Measurements from ENCODE around the gene SEC16A.
"Not testable (repeated sequence)": the region's sequence is repeated elsewhere in the genome, so short reads cannot be mapped to it uniquely, and the experiment has no call there.

Gene SEC16A

DNA sequence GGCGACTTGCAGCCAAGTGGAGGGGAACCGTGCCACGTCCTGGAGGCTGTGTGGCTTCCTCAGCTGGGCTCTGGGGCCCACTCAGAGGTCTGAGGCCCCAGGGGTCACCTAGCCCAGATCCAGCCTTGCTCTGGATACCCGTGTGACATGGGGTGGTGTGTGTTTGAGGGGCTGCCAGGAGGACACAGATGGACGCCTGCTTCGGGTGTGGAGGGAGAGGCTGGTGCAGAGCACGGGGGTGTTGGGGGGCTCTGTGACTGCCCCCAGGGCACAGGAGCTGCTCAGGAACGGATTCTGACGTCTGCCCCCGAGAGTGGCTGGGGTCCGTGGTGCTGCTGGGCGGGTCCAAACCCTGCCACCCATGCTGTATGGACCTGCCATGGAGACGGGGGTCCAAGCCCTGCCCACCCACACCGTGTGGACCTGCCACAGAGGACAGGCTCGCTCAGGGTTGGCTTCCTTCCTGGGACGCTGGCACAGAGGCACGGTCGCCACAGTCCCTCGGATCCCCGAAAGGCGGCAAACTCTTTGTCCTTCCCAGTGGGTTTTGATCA lies 53.7 kb downstream of the SEC16A start:
- Histone ChIP-seq H3K27ac (ENCODE audit: insufficient read depth, low read depth, low read length, poor library complexity, severe bottlenecking) (no peak overlapping the region), H3K9me3 (ENCODE audit: control insufficient read depth, low read length) (no peaks in the 10 kb centered on the region), H3K4me3 (ENCODE audit: insufficient read depth, low read depth, low read length) (no peak overlapping the region), H3K4me1 (ENCODE audit: control insufficient read depth, insufficient read depth, low read length) (no peaks in the 10 kb centered on the region), H3K27me3 (ENCODE audit: control insufficient read depth, insufficient read depth, low read length, poor library complexity, severe bottlenecking) (no peaks in the 10 kb centered on the region), H3K36me3 (ENCODE audit: control insufficient read depth, insufficient read depth, low read length) (peaks cover 17% of the 10 kb centered on the region)
- 89 to 90% methylated on average over 21 of the region's 21 CpGs for WGBS, 2 experiments

DNA sequence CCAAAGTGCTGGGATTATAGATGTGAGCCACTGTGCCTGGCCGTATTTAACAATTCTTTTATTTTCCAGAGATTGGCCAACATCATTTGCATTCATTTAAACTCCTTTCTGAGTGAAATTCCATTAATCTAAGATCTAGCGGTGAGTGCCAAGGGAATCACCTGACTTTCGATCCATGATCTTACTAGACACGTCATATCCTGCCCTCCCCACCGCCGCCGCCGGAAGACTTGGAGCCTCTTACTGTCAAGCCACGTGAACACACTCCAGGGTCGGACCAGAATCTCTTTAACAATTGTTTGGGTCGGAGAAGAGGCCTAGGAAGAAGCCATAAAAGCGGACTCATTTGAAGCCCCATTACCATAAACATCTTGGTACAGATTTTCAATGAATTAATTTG lies 56.1 kb downstream of the SEC16A start:
- no peak overlapping the region for H3K27ac ChIP-seq (ENCODE audit: insufficient read depth, low read depth, low read length, poor library complexity, severe bottlenecking)
- H3K4me3 ChIP-seq (ENCODE audit: insufficient read depth, low read depth, low read length), result no peak overlapping the region
- no peaks in the 10 kb centered on the region for H3K27me3 ChIP-seq (ENCODE audit: control insufficient read depth, insufficient read depth, low read length, poor library complexity, severe bottlenecking)
- no peaks in the 10 kb centered on the region for H3K9me3 ChIP-seq (ENCODE audit: control insufficient read depth, low read length)
- peaks cover 27% of the 10 kb centered on the region for H3K36me3 ChIP-seq (ENCODE audit: control insufficient read depth, insufficient read depth, low read length)
- 96% methylated on average over 12 of the region's 12 CpGs for WGBS, 2 experiments
- no peaks in the 10 kb centered on the region for H3K4me1 ChIP-seq (ENCODE audit: control insufficient read depth, insufficient read depth, low read length)

DNA sequence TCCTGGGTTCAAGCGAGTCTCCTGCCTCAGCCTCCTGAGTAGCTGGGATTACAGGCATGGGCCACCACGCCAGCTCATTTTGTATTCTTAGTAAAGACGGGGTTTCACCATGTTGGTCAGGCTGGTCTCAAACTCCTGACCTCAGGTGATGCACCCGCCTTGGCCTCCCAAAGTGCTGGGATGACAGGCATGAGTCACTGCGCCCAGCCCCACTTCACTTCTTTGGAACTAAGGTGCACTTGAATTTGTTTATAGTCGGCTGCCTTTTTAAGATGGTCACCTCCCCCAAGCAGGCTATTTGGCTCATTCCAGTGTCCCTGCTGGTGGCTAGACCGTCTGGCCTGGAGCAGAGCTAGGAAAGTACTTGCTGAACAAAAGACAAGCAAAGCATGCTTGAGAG lies 57.5 kb downstream of the SEC16A start:
- WGBS, 2 experiments, result 91 to 94% methylated on average over 7 of the region's 7 CpGs
- peaks cover 32% of the 10 kb centered on the region for H3K36me3 ChIP-seq (ENCODE audit: control insufficient read depth, insufficient read depth, low read length)
- H3K27ac ChIP-seq (ENCODE audit: insufficient read depth, low read depth, low read length, poor library complexity, severe bottlenecking); H3K4me3 ChIP-seq (ENCODE audit: insufficient read depth, low read depth, low read length); H3K9me3 ChIP-seq (ENCODE audit: control insufficient read depth, low read length); H3K27me3 ChIP-seq (ENCODE audit: control insufficient read depth, insufficient read depth, low read length, poor library complexity, severe bottlenecking); H3K4me1 ChIP-seq (ENCODE audit: control insufficient read depth, insufficient read depth, low read length): not testable (repeated sequence)

DNA sequence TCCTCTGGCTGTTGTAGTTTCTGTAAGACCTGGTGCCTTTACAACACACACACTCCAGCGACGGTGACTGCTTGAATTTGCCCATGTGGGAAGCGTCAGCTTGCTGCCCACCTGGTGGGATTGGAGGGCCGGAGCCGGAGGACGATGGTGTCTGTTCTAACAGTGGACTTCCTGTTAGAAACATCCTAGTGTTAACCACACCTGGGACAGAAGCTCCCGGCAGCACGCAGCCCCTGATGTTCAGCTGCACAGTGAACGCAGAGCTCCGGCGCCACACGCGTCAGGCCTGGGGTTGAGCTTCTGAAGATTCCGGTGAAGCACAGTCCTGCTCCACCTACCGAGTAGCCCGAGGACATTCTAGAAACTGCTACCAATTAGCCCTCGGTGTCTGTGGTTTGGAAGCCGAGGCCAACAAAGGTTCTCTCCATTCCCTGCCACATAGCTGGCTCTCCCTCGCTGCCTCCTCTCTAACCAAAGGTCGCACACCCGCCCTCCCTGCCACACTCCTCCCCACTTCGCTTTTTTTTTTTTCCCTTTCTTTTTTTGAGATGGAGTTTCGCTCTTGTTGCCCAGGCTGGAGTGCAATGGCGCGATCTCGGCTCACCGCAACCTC lies 58.0 kb downstream of the SEC16A start:
- H3K27me3 ChIP-seq (ENCODE audit: control insufficient read depth, insufficient read depth, low read length, poor library complexity, severe bottlenecking), result no peaks in the 10 kb centered on the region
- H3K4me3 ChIP-seq (ENCODE audit: insufficient read depth, low read depth, low read length), result no peak overlapping the region
- no peaks in the 10 kb centered on the region for H3K9me3 ChIP-seq (ENCODE audit: control insufficient read depth, low read length)
- WGBS, 2 experiments, result 90 to 91% methylated on average over 27 of the region's 27 CpGs
- no peak overlapping the region for H3K27ac ChIP-seq (ENCODE audit: insufficient read depth, low read depth, low read length, poor library complexity, severe bottlenecking)
- H3K4me1 ChIP-seq (ENCODE audit: control insufficient read depth, insufficient read depth, low read length), result no peaks in the 10 kb centered on the region
- peaks cover 28% of the 10 kb centered on the region for H3K36me3 ChIP-seq (ENCODE audit: control insufficient read depth, insufficient read depth, low read length)

DNA sequence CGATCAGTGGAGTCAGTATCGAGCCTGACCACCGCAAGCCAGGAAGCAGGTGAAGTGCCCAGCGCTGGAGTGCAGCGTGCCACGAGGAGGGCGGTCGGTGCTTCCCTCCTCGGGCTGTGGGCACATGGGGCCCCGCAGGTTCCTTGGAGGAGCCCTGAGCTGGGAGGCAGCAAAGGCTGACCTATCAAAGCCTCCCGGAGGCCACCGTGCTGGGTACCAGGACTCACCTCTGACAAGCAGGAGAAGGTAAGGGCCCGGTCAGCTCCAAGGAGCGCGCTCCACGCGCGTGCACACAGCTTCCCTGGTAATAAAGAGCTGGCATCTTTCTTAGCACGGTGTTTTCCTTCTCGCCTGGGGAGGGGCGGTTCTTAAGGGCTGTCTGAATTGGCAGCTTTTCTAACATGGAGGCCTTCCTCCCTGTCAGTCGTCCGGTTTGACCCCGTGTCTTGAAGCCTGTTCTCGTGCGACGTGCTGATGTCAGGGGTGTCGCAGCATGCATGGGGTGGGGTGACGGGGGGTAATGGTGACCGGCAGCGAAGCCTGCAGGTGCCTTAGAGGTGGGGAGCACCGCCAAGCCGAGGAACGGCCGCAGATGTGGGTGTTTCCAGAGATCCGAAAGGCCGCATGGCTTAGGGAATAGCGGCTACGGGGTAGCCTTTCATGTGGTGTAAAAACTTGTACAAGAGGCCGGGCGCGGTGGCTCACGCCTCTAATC lies 59.3 kb downstream of the SEC16A start:
- Histone ChIP-seq H3K4me1 (ENCODE audit: control insufficient read depth, insufficient read depth, low read length) (no peaks in the 10 kb centered on the region), H3K27me3 (ENCODE audit: control insufficient read depth, insufficient read depth, low read length, poor library complexity, severe bottlenecking) (no peaks in the 10 kb centered on the region), H3K27ac (ENCODE audit: insufficient read depth, low read depth, low read length, poor library complexity, severe bottlenecking) (no peak overlapping the region), H3K9me3 (ENCODE audit: control insufficient read depth, low read length) (no peaks in the 10 kb centered on the region), H3K4me3 (ENCODE audit: insufficient read depth, low read depth, low read length) (no peak overlapping the region), H3K36me3 (ENCODE audit: control insufficient read depth, insufficient read depth, low read length) (peaks cover 29% of the 10 kb centered on the region)
- WGBS, 2 experiments, result 89% methylated on average over 43 of the region's 43 CpGs

DNA sequence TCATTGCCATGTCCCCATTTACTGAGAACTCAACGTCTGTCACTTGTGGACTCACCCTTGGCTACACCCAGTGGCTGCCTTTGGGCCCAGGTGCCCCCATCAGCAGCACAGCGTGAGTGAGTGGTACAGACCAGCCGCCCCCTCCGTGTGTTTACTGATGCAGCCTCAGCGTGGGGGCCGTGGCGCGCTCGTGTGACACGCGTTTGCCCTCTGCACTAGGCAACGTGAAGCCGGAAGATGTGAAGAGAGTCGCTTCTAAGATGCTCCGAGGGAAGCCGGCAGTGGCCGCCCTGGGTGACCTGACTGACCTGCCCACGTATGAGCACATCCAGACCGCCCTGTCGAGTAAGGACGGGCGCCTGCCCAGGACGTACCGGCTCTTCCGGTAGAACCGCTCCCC lies 60.0 kb downstream of the SEC16A start:
- no peak overlapping the region for H3K27ac ChIP-seq (ENCODE audit: insufficient read depth, low read depth, low read length, poor library complexity, severe bottlenecking)
- no peaks in the 10 kb centered on the region for H3K9me3 ChIP-seq (ENCODE audit: control insufficient read depth, low read length)
- peaks cover 37% of the 10 kb centered on the region for H3K36me3 ChIP-seq (ENCODE audit: control insufficient read depth, insufficient read depth, low read length)

DNA sequence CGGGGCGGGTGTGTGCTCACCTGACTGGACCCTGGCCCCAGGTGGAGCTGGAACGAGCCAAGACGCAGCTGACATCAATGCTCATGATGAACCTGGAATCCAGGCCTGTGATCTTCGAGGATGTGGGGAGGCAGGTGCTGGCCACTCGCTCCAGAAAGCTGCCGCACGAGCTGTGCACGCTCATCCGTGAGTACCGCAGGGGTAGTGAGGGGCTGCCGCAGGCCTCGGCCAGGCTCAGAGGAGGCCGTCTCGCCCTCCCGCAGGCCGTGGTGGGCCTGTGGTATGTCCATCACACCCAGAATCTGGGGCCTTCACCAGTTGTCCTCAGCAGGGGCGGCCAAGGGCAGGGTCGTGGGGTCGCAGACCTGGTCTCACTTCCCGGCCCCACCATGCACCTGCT lies 61.0 kb downstream of the SEC16A start:
- WGBS, 2 experiments, result 92% methylated on average over 21 of the region's 21 CpGs
- Histone ChIP-seq H3K9me3 (ENCODE audit: control insufficient read depth, low read length) (no peaks in the 10 kb centered on the region), H3K4me1 (ENCODE audit: control insufficient read depth, insufficient read depth, low read length) (no peaks in the 10 kb centered on the region), H3K36me3 (ENCODE audit: control insufficient read depth, insufficient read depth, low read length) (peaks cover 43% of the 10 kb centered on the region), H3K27ac (ENCODE audit: insufficient read depth, low read depth, low read length, poor library complexity, severe bottlenecking) (no peak overlapping the region), H3K4me3 (ENCODE audit: insufficient read depth, low read depth, low read length) (no peak overlapping the region), H3K27me3 (ENCODE audit: control insufficient read depth, insufficient read depth, low read length, poor library complexity, severe bottlenecking) (no peaks in the 10 kb centered on the region)

More for the DNA sequence above, 60.0 kb downstream of the SEC16A start:
- Histone ChIP-seq H3K27me3 (ENCODE audit: control insufficient read depth, insufficient read depth, low read length, poor library complexity, severe bottlenecking) (no peaks in the 10 kb centered on the region), H3K4me3 (ENCODE audit: insufficient read depth, low read depth, low read length) (no peak overlapping the region), H3K4me1 (ENCODE audit: control insufficient read depth, insufficient read depth, low read length) (no peaks in the 10 kb centered on the region)
- WGBS, 2 experiments, result 97% methylated on average over 26 of the region's 26 CpGs

DNA sequence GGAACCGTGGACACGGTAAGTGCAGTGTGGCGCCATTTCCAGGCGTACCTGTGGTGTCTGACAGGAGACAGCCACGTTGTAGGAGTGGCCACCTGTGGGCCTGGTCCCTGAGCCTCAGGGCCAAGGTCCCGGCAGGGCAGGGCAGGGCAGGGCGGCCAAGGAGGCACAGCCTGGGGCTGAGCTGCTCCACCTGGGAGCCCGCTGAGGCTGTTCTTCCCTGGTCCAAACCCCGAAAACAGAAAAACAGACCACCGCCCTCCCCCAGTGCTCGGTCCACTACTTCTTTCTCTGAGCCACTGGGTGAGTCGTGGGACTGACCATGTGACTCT lies 63.8 kb downstream of the SEC16A start:
- H3K4me3 ChIP-seq (ENCODE audit: insufficient read depth, low read depth, low read length), result no peak overlapping the region
- H3K4me1 ChIP-seq (ENCODE audit: control insufficient read depth, insufficient read depth, low read length), result no peaks in the 10 kb centered on the region
- 95 to 97% methylated on average over 12 of the region's 12 CpGs for WGBS, 2 experiments
- no peak overlapping the region for H3K27ac ChIP-seq (ENCODE audit: insufficient read depth, low read depth, low read length, poor library complexity, severe bottlenecking)
- H3K36me3 ChIP-seq (ENCODE audit: control insufficient read depth, insufficient read depth, low read length), result peaks cover 59% of the 10 kb centered on the region
- H3K27me3 ChIP-seq (ENCODE audit: control insufficient read depth, insufficient read depth, low read length, poor library complexity, severe bottlenecking), result no peaks in the 10 kb centered on the region
- no peaks in the 10 kb centered on the region for H3K9me3 ChIP-seq (ENCODE audit: control insufficient read depth, low read length)

DNA sequence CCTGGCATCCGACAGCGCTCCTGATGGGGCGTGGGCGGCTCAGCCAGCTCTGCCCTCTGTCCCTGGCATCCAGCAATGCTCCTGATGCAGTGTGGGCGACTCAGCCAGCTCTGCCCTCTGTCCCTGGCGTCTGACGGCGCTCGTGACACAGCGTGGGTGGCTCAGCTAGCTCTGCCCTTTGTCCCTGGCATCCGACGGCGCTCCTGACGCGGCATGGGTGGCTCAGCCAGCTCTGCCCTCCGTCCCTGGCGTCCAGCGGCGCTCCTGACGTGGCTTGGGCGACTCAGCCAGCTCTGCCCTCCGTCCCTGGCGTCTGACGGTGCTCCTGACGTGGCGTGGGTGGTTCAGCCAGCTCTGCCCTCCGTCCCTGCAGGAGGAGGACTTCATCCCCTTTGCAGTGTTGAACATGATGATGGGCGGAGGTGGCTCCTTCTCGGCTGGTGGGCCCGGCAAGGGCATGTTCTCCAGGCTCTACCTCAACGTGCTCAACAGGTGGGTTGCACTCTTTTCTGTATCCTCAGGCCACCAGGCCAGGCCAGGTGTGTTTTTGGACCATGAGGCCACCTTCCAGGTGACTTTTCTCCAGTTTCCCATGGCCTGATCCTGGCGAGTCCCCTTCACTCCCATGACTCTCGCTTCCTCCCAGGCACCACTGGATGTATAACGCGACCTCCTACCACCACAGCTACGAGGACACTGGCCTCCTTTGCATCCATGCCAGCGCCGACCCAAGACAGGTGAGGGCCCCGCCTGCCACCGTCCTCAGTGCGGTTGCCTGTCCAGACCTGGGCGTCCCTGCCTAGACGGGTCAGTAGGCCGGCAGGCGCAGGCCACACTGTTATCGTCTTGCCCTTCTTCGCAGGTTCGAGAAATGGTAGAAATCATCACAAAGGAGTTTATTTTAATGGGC lies 64.4 kb downstream of the SEC16A start:
- H3K27me3 ChIP-seq (ENCODE audit: control insufficient read depth, insufficient read depth, low read length, poor library complexity, severe bottlenecking), result no peaks in the 10 kb centered on the region
- H3K4me1 ChIP-seq (ENCODE audit: control insufficient read depth, insufficient read depth, low read length), result no peaks in the 10 kb centered on the region
- WGBS, 2 experiments, result 94% methylated on average over 48 of the region's 48 CpGs
- H3K4me3 ChIP-seq (ENCODE audit: insufficient read depth, low read depth, low read length), result no peak overlapping the region
- H3K27ac ChIP-seq (ENCODE audit: insufficient read depth, low read depth, low read length, poor library complexity, severe bottlenecking), result no peak overlapping the region
- H3K9me3 ChIP-seq (ENCODE audit: control insufficient read depth, low read length), result no peaks in the 10 kb centered on the region
- peaks cover 62% of the 10 kb centered on the region for H3K36me3 ChIP-seq (ENCODE audit: control insufficient read depth, insufficient read depth, low read length)

DNA sequence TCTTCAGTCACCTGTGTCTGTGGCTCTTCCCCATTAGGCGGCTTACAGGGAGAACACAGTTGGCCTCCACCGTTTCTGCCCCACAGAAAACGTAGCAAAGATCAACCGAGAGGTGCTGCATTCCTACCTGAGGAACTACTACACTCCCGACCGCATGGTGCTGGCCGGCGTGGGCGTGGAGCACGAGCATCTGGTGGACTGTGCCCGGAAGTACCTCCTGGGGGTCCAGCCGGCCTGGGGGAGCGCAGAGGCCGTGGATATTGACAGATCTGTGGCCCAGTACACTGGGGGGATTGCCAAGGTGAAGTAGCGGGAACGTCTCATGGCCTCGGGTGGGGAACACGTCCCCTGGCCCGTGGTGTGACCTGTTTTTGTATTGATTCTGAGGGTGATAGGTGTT lies 65.9 kb downstream of the SEC16A start:
- no peak overlapping the region for H3K4me3 ChIP-seq (ENCODE audit: insufficient read depth, low read depth, low read length)
- H3K36me3 ChIP-seq (ENCODE audit: control insufficient read depth, insufficient read depth, low read length), result peaks cover 61% of the 10 kb centered on the region
- peaks cover under 1% of the 10 kb centered on the region for H3K4me1 ChIP-seq (ENCODE audit: control insufficient read depth, insufficient read depth, low read length)
- H3K27me3 ChIP-seq (ENCODE audit: control insufficient read depth, insufficient read depth, low read length, poor library complexity, severe bottlenecking), result no peaks in the 10 kb centered on the region
- WGBS, 2 experiments, result 94 to 97% methylated on average over 19 of the region's 19 CpGs
- H3K9me3 ChIP-seq (ENCODE audit: control insufficient read depth, low read length), result no peaks in the 10 kb centered on the region
- no peak overlapping the region for H3K27ac ChIP-seq (ENCODE audit: insufficient read depth, low read depth, low read length, poor library complexity, severe bottlenecking)
